ENCODE results near the gene LYST. TPM values are rescaled to one million over a fixed set of nuclear protein-coding genes. Genes with fewer than 3 reads are reported as not detected.

LYST gene
- total and polyA plus RNA-seq, 2 donors (not counting 3 experiments of a cell fraction or from before 2014, with no cell fraction given) = 3.1 to 9.6 TPM

- FAIRE-seq (no peak), DNase-seq (ENCODE audit: low read depth, low spot score) (peak; percentile 67)
- intact Hi-C loops (cut with micrococcal nuclease) = loop anchor here (2.0 kb wide), 1 partner anchor 677 kb away; no protein-coding TSS in a partner anchor
- Histone ChIP-seq H3K79me2 (ENCODE audit: control insufficient read depth, insufficient read depth, low read length) (no peaks in the 10 kb centered on the region), H3K27ac (ENCODE audit: insufficient read depth, low read depth, low read length) (no peak overlapping the region), H3K4me3 (replicated peaks in 1 of 3; ENCODE audit: insufficient read depth in 1 of 3, low read depth in 1 of 3, low read length in 3 of 3) (no peak overlapping the region), H3K9me1 (replicated peaks; ENCODE audit: control insufficient read depth, extremely low read depth, insufficient read depth, low read length) (no peaks in the 10 kb centered on the region), H4K20me1 (replicated peaks; ENCODE audit: control insufficient read depth, extremely low read depth, insufficient read depth, low read length) (no peaks in the 10 kb centered on the region), H3K4me1 (ENCODE audit: control insufficient read depth, extremely low read depth, insufficient read depth, low read length) (no peaks in the 10 kb centered on the region), H3K27me3 (ENCODE audit: control insufficient read depth in 2 of 2, insufficient read depth in 2 of 2, low read length in 2 of 2) (no peaks in the 10 kb centered on the region), H3K4me2 (ENCODE audit: insufficient read depth, low read length) (no peak overlapping the region), H3K9me3 (replicated peaks; ENCODE audit: control insufficient read depth, insufficient read depth, low read length) (no peaks in the 10 kb centered on the region), H3K9ac (replicated peaks; ENCODE audit: extremely low read depth, insufficient read depth, low read length) (no peak overlapping the region), H2AFZ (ENCODE audit: low read depth, low read length) (no peak overlapping the region), H3K36me3 (ENCODE audit: control insufficient read depth in 2 of 2, extremely low read depth in 1 of 2, insufficient read depth in 2 of 2, low read length in 2 of 2) (no peaks in the 10 kb centered on the region)
- dilution Hi-C loops (cut with MboI; ENCODE audit: extremely low pct_ligation_motif_present, low sequenced_read_pairs) = no loop called here
- ChIA-PET CTCF (interaction anchor here (0.9 to 5.6 kb wide), 7 partner anchors 148 to 277 kb away, joined by 4 to 81 read pairs (median 10); partner anchors contain the start of gene B3GALNT2), POLR2A (no interaction called here)
- no peak for TF ChIP-seq MYC (IDR thresholded peaks at IDR 0.05; ENCODE audit: low read depth, low read length)
- no peak for TF ChIP-seq POLR2A (IDR thresholded peaks at IDR 0.05; ENCODE audit: low read depth, low read length)
- TF ChIP-seq POLR2AphosphoS5 (IDR thresholded peaks at IDR 0.05; ENCODE audit: insufficient read depth, low read depth, low read length) = no peak
- TF ChIP-seq FOS (IDR thresholded peaks at IDR 0.05; ENCODE audit: borderline replicate concordance, insufficient read depth, low read length) = no peak
- no peak for TF ChIP-seq JUN (IDR thresholded peaks at IDR 0.05; ENCODE audit: borderline replicate concordance, insufficient read depth, insufficient read length, low read depth)
- TF ChIP-seq CTCF (IDR thresholded peaks at IDR 0.05; ENCODE audit: extremely low read depth in 1 of 2, insufficient read depth in 1 of 2, low read depth in 1 of 2, low read length in 2 of 2) = no peak
- BruUV-seq (replicated peaks) = no TSS peak
These were observed 84.9 kb downstream of the LYST start for GRCh38 chr1:235781807-235782206.

GRCh38 chr1:235779770-235780169, 86.9 kb downstream of the LYST start:
- no peaks in the 10 kb centered on the region for H3K9me3 ChIP-seq (replicated peaks; ENCODE audit: control insufficient read depth, insufficient read depth, low read length)
- dilution Hi-C loops (cut with MboI; ENCODE audit: extremely low pct_ligation_motif_present, low sequenced_read_pairs) = no loop called here
- CTCF ChIA-PET = no interaction called here
- H2AFZ ChIP-seq (ENCODE audit: low read depth, low read length) = no peak overlapping the region
- no peaks in the 10 kb centered on the region for H3K4me1 ChIP-seq (ENCODE audit: control insufficient read depth, extremely low read depth, insufficient read depth, low read length)
- no peaks in the 10 kb centered on the region for H3K9me1 ChIP-seq (replicated peaks; ENCODE audit: control insufficient read depth, extremely low read depth, insufficient read depth, low read length)
- POLR2A ChIA-PET = no interaction called here
- H3K27ac ChIP-seq (ENCODE audit: insufficient read depth, low read depth, low read length) = no peak overlapping the region
- no peaks in the 10 kb centered on the region for H3K27me3 ChIP-seq (ENCODE audit: control insufficient read depth in 2 of 2, insufficient read depth in 2 of 2, low read length in 2 of 2)
- no peaks in the 10 kb centered on the region for H3K36me3 ChIP-seq (ENCODE audit: control insufficient read depth in 2 of 2, extremely low read depth in 1 of 2, insufficient read depth in 2 of 2, low read length in 2 of 2)
- BruUV-seq (replicated peaks) = no TSS peak
- no peak for TF ChIP-seq JUN (IDR thresholded peaks at IDR 0.05; ENCODE audit: borderline replicate concordance, insufficient read depth, insufficient read length, low read depth)
- TF ChIP-seq POLR2A (IDR thresholded peaks at IDR 0.05; ENCODE audit: low read depth, low read length) = no peak
- TF ChIP-seq GATA2 (IDR thresholded peaks at IDR 0.05; ENCODE audit: insufficient read depth, insufficient read length, low read depth, low read length) = no peak
- no peak for TF ChIP-seq CTCF (IDR thresholded peaks at IDR 0.05; ENCODE audit: extremely low read depth in 1 of 2, insufficient read depth in 1 of 2, low read depth in 1 of 2, low read length in 2 of 2)
- TF ChIP-seq EZH2 (IDR thresholded peaks at IDR 0.05; ENCODE audit: borderline replicate concordance, low read depth, low read length, severe bottlenecking) = no peak
- DNase-seq (ENCODE audit: low read depth, low spot score) (no peak), FAIRE-seq (no peak)
- H3K4me3 ChIP-seq (replicated peaks in 1 of 3; ENCODE audit: insufficient read depth in 1 of 3, low read depth in 1 of 3, low read length in 3 of 3) = no peak overlapping the region
- intact Hi-C loops (cut with micrococcal nuclease) = no loop called here
- no peak overlapping the region for H3K9ac ChIP-seq (replicated peaks; ENCODE audit: extremely low read depth, insufficient read depth, low read length)
- no peaks in the 10 kb centered on the region for H4K20me1 ChIP-seq (replicated peaks; ENCODE audit: control insufficient read depth, extremely low read depth, insufficient read depth, low read length)
- H3K4me2 ChIP-seq (ENCODE audit: insufficient read depth, low read length) = no peak overlapping the region
- H3K79me2 ChIP-seq (ENCODE audit: control insufficient read depth, insufficient read depth, low read length) = no peaks in the 10 kb centered on the region
